Measurements from ENCODE around the gene HPS1.
"Not testable (repeated sequence)": the region's sequence is repeated elsewhere in the genome, so short reads cannot be mapped to it uniquely, and the experiment has no call there.

Gene HPS1

DNA sequence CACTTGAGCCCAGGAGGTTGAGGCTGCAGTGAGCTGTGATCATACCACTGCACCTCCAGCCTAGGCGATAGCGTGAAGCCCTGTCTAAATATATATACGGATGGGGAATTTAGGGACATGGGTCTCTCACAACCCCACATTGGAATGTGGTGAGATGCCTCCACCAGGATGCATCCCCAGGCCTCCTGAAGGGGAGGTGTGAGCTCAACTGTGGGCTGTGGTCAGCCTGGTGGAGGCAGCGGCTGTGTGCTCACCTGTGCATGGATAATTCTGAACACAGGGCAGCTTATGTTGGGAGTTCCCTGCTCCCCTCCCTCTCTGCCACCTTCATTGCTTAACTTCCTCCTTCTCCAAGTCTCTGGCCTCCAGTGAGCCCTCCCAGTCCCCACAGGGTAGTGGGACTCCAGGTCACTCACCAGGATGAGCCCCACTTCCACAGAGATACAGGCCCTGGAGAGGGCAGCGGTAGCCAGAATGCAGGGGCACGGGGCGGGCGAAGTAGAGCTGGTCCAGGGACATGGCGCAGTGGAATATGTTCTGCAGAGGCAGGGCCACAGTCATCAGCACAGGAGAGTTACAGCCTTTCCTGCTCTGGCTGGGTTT, 62.1 kb downstream of the HPS1 start:
- no peak for FAIRE-seq

DNA sequence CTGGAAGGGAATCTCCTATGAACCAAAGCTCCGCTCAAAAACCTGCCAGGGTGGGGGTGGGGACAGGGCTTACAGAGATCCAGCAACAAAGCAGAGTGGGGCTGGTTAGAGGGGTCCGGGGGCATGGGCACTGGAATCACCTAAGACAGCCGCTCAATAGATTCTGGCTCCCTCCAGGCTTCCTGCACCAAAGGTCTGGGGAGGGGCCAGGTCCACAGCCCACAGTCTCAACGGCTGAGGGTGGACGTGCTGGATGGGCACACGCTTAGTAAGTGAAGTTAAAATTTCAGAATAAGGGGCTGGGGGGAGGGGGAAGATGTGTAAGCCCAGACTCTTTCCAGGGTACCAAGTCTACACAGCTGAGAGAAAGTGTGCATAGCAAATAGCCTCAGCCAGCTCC, 62.9 kb downstream of the HPS1 start:
- no peak for FAIRE-seq

GRCh38 chr10:98383134-98383667, 63.5 kb downstream of the HPS1 start:
- not testable (repeated sequence) for FAIRE-seq

DNA sequence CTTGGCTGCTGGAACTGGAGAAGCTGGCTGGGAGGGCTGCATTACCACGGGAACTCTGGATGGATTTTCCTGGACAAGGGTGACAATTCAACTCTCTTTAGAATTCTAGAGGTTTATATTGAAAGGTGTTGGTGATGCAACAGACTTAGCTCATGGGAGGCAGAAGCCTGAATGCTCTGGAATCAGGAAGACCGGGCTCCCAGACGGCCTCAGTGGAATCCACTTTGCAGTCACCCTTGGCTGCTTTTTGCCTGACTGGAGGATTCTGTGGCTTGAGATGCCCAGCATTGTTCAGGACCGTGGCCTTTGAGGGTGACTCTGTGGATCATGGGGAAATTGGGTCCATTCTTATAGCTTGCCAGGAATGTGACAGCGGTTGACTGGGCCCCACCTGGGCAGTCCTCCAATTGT, 64.0 kb downstream of the HPS1 start:
- FAIRE-seq = no peak

GRCh38 chr10:98380493-98381339, 66.0 kb downstream of the HPS1 start:
- FAIRE-seq = no peak

- no peak for FAIRE-seq
Measured at GRCh38 chr10:98378722-98379121, 68.0 kb downstream of the HPS1 start.

DNA sequence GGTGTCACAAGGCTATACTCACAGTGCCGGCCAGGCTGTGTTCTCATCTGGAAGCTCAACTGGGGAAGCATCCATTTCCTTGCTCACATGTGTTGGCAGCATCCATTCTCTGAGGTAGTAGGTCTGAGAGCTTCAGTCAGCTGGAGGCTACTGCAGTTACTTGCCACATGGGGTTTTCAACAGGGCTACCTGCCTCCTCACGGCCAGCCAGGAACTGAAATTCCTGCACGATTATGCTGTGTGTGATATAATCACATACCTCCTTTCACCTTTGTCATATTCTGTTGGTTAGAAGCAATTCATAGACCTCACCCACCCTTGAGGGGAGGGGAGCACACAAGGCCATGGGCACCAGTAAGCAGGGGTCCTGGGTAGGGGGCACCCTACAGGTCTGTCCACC, 69.2 kb downstream of the HPS1 start:
- FAIRE-seq = no peak

- FAIRE-seq = no peak
Measured at GRCh38 chr10:98377001-98377400, 69.7 kb downstream of the HPS1 start.

DNA sequence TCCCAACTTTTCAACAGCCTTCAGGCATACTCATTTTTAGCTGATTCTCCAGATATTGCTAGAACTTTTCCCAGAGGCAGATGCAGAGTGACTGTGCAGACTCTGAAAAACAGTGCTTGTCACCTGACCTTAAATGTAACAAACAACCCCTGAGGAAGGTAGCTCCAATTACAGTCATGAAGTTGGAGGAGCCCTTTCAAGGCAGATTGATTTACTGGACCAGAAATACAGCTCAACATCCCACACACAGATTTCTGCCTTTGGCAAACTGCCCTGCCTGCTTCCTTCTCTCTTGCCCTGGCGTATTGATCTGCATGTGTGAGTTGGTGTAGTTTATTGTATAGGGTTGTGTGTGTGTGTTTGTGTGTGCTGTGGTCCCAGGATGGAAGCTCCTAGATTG, 70.2 kb downstream of the HPS1 start:
- FAIRE-seq = no peak

- no peak for FAIRE-seq
Measured at GRCh38 chr10:98374217-98374985, 72.3 kb downstream of the HPS1 start.

DNA sequence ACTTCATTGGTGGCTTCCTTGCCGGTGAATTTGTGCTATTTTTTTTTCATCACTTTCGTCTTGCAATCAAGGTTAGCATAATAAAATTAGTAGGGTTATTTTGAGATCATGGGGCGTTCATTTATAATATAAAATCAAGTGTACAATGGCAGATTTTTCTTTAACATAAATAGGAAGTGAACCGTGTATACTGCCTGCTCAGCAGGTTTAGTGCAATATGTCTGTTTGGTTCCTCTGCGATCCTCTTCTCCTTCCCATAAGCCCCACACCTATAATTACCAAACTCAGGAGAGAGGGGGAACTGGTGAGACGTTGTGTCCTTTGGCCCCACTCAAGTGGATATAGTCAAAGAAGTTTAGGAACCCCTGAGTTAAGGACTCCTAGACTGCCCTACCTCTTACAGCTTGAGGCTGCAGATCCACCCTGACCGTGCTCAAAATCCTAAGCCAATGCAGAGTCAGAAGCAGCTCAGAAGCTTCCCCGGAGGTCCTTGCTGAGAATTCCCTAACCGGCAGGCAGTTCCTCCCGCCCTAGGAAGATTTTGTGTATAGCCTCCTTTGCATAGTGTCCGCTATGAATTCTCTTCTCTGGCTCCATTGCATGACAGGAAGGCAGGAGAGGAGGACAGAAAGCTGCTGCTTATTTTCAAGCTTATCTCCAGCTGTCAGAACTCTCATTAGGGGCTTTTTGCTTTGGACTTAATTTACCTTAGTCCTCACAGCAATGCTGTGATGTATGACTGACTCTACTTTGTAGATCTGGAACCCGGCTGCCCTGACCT, 73.3 kb downstream of the HPS1 start:
- no peak for FAIRE-seq

- FAIRE-seq = no peak
Measured at GRCh38 chr10:98370831-98371820, 75.6 kb downstream of the HPS1 start.

GRCh38 chr10:98369801-98370200, 76.9 kb downstream of the HPS1 start:
- no peak for FAIRE-seq

GRCh38 chr10:98368644-98369043, 78.1 kb downstream of the HPS1 start:
- no peak for FAIRE-seq

DNA sequence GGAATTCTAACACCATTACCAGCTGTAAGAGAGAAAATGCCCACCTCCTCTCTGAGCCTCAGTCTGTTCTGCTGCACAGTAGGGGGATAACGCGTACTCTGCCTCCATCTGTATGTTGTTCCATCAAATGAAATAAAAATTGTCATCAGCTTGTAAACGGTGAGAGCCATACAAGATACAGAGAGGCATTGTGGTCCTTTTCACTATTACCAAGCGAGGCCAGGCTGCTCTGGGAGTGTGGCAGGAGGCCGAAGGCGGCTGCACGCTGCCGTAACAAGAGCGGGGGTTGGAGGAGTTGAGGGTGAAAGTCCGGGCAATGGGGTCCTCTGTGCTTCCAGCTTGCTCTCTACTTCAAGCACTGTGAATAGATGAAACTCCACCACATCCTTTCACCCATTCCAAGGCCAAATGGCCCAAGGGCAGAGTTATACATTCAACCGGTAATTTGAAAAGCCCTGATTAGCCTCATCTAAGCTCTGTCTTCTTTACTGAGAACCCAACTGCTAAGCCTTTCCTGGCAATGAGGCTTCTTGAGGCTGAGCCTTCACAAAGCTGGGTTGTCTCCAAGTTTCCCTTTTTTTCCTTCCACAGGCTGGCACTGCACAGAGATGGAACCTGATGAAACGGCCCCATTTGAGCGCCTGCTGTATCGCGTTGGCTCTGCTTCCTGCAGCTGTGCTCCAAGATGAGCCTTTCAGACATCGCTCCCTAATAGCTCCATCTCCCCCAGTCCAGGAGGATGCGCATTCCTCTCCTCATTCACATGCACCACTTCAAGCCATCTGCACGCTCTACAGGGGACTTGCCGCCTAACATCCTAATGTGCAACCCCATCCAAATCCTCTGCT, 78.9 kb downstream of the HPS1 start:
- FAIRE-seq = no peak

Data from G401.6 (cell line).